Measurements from ENCODE around the gene CCM2.

- TF ChIP-seq POLR2A (IDR thresholded peaks at IDR 0.05) (no peak), CTCF (IDR thresholded peaks at IDR 0.05) (no peak)
Observed at GRCh38 chr7:44989132-44989531, 10.9 kb upstream of the CCM2 start.

All from tibial nerve (tissue), 3 donors.